Astrocyte of the spinal cord (primary cell): ENCODE measurements around the gene ALKBH6.
"Not testable (repeated sequence)": the region's sequence is repeated elsewhere in the genome, so short reads cannot be mapped to it uniquely, and the experiment has no call there.

Experiments
- DNase-seq: peaks from one replicate; pipeline ENCODE4 v3.0.0; 2011; ENCODE audit warnings: low read depth, low spot score
- H3K4me3 ChIP-seq: 2 replicates; pipeline ENCODE4 v1.5.1; 2011; ENCODE audit warnings: low read depth, mild to moderate bottlenecking, low read length, moderate library complexity
- in situ Hi-C: cut with HindIII; loops from 2 replicates; pipeline ENCODE4 v1.10.0; 2017; ENCODE audit warnings: low sequenced_read_pairs
- TF ChIP-seq, protein P1 (sequence below): IDR thresholded peaks from 2 replicates; pipeline ENCODE4 v1.5.1; 2012; ENCODE audit warnings: low read depth, mild to moderate bottlenecking, low read length, inconsistent platforms

ALKBH6 gene

GRCh38 chr19:36046443-36047050, 32.5 kb upstream of the ALKBH6 start:
- DNase-seq = no peak
- no peak overlapping the region for H3K4me3 ChIP-seq
- in situ Hi-C loops = no loop called here
- TF ChIP-seq, protein P1, sequence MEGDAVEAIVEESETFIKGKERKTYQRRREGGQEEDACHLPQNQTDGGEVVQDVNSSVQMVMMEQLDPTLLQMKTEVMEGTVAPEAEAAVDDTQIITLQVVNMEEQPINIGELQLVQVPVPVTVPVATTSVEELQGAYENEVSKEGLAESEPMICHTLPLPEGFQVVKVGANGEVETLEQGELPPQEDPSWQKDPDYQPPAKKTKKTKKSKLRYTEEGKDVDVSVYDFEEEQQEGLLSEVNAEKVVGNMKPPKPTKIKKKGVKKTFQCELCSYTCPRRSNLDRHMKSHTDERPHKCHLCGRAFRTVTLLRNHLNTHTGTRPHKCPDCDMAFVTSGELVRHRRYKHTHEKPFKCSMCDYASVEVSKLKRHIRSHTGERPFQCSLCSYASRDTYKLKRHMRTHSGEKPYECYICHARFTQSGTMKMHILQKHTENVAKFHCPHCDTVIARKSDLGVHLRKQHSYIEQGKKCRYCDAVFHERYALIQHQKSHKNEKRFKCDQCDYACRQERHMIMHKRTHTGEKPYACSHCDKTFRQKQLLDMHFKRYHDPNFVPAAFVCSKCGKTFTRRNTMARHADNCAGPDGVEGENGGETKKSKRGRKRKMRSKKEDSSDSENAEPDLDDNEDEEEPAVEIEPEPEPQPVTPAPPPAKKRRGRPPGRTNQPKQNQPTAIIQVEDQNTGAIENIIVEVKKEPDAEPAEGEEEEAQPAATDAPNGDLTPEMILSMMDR = no peak

- in situ Hi-C loops = no loop called here
These were observed 29.9 kb upstream of the ALKBH6 start for GRCh38 chr19:36043952-36044351.

DNA sequence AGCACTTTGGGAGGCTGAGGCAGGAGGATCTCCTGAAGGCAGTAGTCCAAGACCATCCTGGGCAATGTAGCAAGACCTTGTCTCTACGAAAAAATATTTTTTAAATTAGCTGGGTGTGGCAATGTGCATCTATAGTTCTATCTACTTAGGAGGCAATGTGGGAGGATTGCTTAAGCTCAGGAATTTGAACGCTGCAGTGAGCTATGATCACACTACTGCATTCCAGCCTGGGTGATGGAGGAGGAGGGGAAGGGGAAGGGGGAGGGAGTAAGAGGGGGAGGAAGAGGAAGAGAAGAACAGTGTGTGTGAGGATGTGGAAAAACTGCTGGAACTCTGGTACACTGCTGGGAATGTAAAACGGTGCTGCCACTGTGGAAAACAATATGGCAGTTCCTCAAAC, 27.8 kb upstream of the ALKBH6 start:
- in situ Hi-C loops = no loop called here
- TF ChIP-seq, protein P1 = no peak
- H3K4me3 ChIP-seq = no peak overlapping the region
- peak; percentile 43 for DNase-seq

More at GRCh38 chr19:36043952-36044351, 29.9 kb upstream of the ALKBH6 start:
- no peak for DNase-seq
- TF ChIP-seq, protein P1 = no peak
- H3K4me3 ChIP-seq = no peak overlapping the region

GRCh38 chr19:36041092-36041491, 27.1 kb upstream of the ALKBH6 start:
- H3K4me3 ChIP-seq, in situ Hi-C loops, DNase-seq: not testable (repeated sequence)

DNA sequence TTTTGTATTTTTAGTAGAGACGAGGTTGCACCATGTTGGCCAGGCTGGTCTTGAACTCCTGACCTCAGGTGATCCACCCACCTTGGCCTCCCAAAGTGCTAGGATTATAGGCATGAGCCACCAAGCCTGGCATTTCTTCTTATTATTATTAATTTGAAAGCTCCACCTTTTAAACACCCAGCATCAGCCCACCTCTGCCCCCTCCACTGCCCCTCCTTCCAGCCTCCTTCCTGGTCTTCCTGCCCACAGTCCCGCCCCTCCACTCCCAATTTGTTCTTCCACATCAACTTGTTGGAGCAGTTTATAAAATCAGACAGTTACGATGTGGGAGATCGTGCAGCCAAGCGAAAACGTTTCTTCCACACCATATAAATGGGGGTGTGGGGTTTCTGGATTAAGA, 26.5 kb upstream of the ALKBH6 start:
- H3K4me3 ChIP-seq = no peak overlapping the region
- DNase-seq = no peak
- in situ Hi-C loops = no loop called here
- TF ChIP-seq, protein P1 = no peak

GRCh38 chr19:36032251-36033104, 18.5 kb upstream of the ALKBH6 start, which contains the start of gene CLIP3:
CLIP3 (minus strand) TSS chr19:36032873; CDS start chr19:36032357, 516 bp downstream.
- TF ChIP-seq, protein P1 = no peak
- in situ Hi-C loops = no loop called here
- peak; percentile 63 for DNase-seq
- H3K4me3 ChIP-seq = peak within 1 kb of the TSS; percentile 81

- H3K4me3 ChIP-seq = no peak overlapping the region
- DNase-seq = no peak
- TF ChIP-seq, protein P1 = no peak
- in situ Hi-C loops = no loop called here
These were observed 17.3 kb upstream of the ALKBH6 start for GRCh38 chr19:36031308-36031707.
